G401 (cell line): Measurements from ENCODE around the gene HS2ST1. TPM values are rescaled to one million over a fixed set of nuclear protein-coding genes. Genes with fewer than 3 reads are reported as not detected.
A peak's percentile ranks its signal among the peaks of the same experiment; 100 is the strongest.
"Not testable (repeated sequence)": the region's sequence is repeated elsewhere in the genome, so short reads cannot be mapped to it uniquely, and the experiment has no call there.

Source experiments
- DNase-seq: peaks from one replicate; pipeline ENCODE4 v3.0.0-alpha.2; 2015; ENCODE audit warnings: low spot score
- in situ Hi-C: cut with HindIII; loops from 2 replicates; pipeline ENCODE4 v1.10.0; 2016; ENCODE audit warnings: low sequenced_read_pairs, mixed read lengths
- total RNA-seq: library from RNA; depleted of rRNA; stranded (reverse); fragments of >200 nt; shearing (Covaris generic); gene quantifications from 2 replicates; pipeline ENCODE4 v1.2.3, GENCODE V29; 2014; rRNA removed

Gene HS2ST1
- total RNA-seq: 16.9 and 29.9 TPM in 2 replicates

DNA sequence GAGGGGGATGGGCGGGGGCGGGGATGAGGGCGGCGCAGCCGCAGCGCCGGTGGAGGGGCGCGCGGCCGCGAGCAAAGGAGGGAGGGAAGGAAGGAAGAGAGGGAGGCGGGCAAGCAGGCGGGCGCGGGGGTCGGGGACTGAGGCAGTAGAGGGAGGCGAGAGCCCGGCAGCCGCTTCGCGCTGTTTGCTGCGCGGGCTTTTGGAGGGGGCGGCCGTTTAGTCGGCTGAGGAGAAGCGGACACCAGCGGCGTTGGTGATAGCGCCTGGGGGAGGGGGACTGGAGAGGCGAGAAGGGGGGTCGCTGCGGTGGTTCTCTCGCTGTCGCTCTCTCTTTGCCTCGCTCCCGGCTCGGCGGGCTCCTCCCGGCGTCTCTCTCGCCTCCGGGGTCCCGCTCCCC, at the start of gene HS2ST1:
HS2ST1 (plus strand) TSS at position 35 of the 397 bp plus-strand sequence.
- in situ Hi-C loops: no loop called here
- no peak for DNase-seq

DNA sequence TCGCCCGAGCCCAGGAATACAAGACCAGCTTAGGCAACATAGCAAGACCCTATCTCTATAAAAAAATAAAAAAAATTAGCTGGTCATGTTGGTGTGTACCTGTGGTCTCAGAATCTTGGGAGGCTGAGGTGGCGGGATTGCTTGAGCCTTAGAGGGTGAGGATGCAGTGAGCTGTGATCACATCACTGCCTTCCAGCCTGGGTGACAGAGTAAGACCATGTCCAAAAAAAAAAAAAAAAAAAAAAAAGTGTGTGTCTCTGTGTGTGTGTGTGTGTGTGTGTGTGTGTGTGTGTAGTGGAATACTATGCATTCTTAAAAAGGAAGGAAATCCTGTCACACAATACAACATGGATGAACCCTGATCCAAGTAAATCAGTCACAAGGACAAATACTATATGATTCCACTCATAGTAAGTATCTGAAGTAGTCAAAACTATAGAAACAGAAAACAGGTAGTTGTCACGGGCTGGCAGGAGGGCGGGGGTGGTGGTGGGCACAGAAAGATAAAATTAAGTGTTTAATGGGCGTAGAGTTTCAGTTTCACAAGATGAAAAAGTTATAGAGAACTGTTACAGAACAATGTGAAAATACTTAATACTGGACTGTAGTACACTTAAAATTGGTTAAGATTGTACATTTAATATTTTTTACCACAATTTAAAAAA, 48.3 kb upstream of the HS2ST1 start:
- in situ Hi-C loops: no loop called here
- no peak for DNase-seq

DNA sequence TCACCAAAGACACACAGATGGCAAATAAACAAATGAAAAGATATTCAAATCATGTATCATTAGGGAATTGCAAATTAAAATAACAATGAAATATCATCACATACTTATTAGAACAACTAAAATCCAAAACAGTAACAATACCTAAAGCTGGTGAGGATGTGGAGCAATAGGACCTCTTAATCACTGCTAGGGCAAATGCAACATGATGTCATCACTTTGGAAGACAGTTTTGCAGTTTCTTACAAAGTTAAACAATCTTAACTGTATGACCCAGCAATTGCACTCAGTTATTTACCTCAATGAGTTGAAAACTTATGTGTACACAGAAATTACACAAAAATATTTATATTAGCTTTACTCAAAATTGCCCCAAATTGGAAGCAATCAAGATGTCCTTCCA, 47.8 kb upstream of the HS2ST1 start:
- no peak for DNase-seq
- in situ Hi-C loops: no loop called here

DNA sequence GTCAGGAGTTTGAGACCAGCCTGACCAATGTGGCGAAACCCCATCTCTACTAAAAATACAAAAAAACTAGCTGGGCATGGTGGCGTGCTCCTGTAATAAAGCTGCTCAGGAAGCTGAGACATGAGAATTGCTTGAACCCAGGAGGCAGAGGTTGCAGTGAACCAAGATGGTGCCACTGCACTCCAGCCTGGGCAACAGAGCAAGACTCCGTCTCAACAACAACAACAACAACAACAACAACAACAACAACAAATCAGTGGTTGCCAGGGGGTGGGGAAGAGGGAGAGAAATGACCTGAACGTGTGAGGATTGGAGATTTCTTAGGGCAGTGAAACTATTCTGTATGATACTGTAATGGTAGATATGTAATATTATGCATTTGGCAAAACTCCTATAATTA, 47.2 kb upstream of the HS2ST1 start:
- in situ Hi-C loops, DNase-seq: not testable (repeated sequence)

DNA sequence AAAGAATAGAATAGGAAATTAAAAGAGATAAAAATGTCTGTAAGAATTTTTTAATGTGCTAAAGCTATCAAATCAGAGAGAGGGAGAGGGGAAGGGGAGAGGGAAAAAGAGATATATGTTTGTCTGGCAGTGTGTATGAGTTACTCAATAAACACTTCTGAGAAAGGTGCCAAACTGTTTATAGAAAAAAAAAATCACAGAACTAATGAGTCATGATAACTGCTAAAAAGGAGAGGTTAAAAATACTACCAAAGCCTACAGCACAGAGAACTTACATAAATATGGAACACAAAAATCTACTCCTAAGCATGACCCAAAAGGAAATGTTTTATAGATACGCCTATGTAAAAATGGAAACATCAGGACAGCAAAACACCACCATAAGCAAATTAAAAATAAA, 46.0 kb upstream of the HS2ST1 start:
- in situ Hi-C loops: no loop called here
- DNase-seq: no peak

DNA sequence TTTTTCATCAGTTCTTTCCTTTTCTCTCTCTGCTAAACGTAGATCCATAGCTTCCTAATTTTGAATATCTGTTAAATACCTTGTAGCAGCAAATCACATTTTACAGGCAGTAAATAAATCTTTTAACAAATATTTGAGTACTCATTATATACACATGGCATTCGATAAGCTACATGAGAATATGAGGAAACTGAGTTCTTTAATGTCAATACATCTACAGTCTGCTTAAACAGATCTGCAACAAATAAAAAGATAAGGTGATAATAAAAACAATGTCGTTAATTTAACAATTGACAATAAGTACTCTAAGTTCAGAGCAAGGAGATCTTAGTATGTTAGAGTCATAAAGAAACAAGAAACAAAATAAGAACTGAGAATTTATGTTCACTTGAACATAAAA, 43.4 kb upstream of the HS2ST1 start:
- in situ Hi-C loops: no loop called here
- no peak for DNase-seq

DNA sequence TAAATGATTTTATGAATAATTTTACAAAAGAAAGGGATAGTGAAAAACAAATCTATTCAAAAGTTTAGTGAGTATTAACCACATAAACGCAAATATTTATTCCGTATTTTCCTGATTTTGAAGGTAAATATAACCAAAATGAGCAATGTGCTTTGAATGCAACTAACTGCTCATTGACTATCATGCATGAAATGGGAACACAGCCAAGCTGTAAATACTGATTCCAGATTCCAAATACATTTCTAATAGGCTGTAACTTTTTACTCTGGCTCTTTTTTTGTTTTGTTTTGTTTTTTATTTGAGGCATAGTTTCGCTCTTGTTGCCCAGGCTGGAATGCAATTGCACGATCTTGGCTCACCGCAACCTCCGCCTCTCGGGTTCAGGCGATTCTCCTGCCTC, 42.3 kb upstream of the HS2ST1 start:
- in situ Hi-C loops: no loop called here
- DNase-seq: no peak

DNA sequence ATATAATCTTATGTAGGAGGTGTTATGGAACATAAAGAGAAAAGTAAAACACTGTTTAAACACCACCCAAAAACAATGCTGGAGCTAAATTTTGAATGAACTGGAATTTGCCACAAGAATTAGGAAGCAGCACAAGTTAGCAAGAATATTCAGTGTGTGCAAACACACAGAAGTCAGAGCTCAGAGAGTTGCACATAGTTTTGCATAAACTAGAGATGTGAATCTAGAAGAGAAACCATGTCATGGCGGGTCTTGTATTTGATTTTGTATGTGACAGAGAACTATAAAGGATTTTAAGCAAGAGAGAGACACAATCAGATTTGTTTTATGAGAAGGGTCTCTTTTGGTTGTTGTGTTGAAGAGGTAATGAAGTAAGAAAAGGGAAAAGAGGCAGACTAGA, 38.7 kb upstream of the HS2ST1 start:
- DNase-seq: no peak
- in situ Hi-C loops: no loop called here

DNA sequence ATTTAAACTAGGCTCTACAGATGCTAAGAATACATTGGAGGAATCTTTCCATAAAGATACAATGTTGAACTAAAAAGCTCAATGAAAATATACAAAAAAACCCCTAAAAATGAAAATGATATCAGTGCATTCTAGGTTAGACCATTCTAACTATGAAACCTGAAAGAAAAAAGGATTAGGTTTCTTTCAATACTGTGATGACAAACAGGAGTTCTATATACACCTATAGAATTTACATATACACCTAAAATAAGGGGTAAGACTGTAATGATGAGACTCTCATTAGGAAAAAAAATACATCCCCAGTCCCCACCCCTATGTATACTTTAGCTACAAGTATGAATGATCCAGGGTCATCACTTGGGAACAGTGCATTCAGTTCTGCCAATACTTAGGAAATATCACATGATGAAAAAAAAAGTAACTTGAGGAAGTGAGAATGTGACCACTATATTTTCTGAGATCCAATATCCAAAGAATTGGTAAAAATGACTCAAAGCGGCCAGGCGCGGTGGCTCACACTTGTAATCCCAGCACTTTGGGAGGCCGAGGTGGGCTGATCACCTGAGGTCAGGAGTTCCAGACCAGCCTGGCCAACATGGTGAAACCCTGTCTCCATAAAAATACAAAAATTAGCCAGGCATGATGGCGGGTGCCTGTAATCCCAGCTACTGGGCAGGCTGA, 26.8 kb upstream of the HS2ST1 start:
- DNase-seq: no peak
- in situ Hi-C loops: no loop called here

DNA sequence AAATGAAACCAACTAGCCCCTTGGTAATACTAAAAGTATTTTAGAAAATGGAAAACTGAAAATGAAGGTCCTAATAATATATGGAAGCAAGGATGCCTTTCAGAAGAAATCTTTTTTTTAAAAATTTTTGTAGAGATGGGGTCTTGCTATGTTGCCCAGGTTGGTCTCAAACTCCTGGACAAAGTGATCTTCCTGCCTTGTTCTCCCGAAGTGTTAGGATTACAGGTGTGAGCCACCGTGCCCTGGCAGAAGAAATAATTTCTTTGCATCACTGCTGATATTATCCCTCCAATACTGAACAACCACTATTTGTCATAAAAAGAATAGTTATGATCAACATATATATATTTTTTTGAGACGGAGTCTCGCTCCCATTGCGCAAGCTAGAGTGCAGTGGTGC, 26.1 kb upstream of the HS2ST1 start:
- in situ Hi-C loops: no loop called here
- DNase-seq: no peak

DNA sequence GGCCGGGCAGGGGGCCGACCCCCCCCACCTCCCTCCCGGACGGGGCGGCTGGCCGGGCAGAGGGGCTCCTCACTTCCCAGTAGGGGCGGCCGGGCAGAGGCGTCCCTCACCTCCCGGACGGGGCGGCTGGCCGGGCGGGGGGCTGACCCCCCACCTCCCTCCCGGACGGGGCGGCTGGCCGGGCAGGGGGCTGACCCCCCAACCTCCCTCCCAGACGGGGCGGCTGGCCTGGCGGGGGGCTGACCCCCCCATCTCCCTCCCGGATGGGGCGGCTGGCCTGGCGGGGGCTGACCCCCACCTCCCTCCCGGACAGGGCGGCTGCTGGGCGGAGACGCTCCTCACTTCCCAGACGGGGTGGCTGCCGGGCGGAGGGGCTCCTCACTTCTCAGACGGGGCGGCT, 15.0 kb upstream of the HS2ST1 start:
- in situ Hi-C loops, DNase-seq: not testable (repeated sequence)

DNA sequence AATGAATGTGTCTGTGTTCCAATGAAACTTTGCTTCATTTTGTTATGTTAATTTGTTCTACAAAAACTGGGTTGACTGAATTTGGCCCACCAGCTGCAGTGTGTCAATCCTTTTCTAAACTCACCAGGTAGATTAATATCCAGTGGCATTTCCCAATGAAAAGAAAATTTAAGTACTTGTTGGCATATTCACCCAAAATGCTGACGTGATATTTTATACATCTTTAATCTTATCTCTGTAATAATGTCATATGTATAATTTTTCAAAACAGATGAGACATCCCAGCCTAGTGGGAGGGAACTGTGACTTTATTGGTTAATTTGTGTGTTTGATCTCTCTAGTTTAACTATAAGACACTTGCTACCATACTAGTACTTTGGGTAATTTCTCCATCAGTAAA, 8.6 kb upstream of the HS2ST1 start:
- in situ Hi-C loops: no loop called here
- no peak for DNase-seq

DNA sequence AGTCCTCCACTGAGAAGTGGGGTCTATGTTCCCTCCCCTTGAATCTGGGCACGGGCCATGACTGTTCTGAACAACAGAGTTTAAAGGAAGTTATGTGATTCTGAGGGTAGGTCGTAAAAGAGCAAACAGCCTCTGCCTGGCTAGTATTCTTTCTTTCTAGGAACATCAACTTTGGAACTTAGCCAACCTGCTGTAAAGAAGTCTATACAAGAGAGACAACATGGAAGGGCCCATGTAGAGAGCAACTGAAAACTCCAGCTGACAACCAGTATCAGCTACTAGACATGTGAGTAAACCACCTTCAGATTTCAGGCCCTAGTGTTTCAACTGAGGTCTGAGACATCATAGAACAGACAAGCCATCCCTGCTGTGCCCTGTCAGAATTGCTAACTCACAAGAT, 8.0 kb upstream of the HS2ST1 start:
- in situ Hi-C loops: no loop called here
- no peak for DNase-seq

DNA sequence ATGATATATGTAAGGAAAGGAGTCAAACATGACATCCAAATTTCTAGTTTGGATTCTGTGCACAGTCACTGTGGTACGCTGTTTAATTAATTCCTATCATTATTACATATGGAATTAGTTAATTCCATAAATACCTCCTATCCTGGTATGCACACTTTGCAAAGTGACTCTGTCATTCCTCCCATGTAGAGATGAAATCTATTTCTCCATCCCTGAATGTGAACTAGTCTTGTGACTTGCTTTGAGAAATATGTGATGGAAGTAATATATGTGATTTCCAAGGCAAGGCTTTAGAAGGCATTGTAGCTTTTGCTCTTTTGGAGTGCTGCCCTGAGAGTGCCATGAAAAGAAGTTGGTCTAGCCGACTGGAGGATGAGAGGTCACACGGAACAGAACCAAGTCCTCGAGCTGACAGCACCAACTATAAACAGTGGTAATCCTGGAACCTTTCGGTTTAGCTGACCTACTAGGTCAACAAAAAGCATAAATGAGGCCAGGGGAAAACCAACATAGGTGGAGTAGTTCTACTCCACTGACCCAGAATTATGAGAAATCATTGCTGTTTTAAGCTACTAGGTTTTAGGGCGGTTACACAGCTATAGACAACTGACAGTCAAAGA, 2.0 kb upstream of the HS2ST1 start:
- in situ Hi-C loops: no loop called here
- no peak for DNase-seq

DNA sequence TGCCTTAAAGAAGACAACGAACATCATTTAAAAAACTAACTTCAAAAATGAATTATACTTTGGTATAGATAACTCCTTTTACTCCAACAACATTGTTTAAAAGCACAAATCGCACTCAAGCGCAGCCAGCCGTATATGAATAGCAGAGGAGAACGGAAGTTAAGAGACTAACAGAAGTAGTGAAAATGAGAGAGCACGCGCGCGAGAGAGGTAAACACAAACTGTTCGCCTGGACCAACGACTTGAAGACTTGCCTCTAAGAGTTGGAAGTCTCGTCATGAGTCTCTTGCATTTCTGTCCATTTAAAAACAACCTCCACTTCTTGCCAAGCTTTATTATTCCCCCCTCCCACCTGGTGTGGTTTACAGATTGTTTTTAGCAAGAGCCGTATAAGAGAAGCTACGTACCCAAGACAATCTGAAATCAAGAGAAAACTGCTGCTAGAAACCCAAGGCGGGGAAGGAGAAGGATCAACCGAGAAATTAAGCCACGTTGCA, 988 bp upstream of the HS2ST1 start:
- in situ Hi-C loops: no loop called here

DNA sequence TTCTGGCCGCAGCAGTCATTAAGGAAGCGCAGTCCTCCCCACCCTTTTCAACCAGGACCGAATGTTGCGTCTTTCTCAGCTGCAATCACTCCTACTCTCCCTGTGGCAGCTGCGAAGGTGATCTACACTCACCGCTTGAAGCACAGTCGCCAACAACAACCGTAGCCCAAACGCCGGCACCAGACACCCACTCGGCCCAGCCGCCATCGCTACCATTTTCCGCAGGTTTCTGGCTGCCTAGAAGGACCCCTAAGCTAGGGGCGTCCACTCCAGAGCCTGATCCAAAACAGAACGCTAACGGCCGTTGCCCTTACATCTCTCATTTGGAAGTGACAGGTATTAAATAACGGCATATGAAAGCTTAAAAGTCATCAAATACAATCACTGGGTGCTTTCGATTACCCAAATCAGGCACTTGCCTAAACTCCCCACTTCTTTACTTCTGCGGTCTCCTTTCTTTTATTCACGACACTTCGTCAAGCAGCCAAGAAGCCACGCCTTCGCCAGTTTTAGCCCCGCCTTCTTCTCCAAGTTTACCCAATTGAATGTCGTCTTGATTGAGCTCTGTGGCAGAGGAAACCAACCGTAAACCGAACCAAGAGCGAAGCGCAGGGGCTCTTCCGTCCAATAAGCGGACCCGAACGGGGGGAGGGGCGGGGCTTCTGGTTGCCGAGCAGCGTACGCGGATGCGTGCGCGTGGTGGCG, 387 bp upstream of the HS2ST1 start, which contains the start of gene SELENOF:
SELENOF (minus strand) TSS at position 231 of the 705 bp plus-strand sequence; CDS start at position 216, 15 bp downstream.
- DNase-seq: peak; percentile 100
- in situ Hi-C loops: no loop called here

More for the DNA sequence above, 988 bp upstream of the HS2ST1 start:
- DNase-seq: no peak

DNA sequence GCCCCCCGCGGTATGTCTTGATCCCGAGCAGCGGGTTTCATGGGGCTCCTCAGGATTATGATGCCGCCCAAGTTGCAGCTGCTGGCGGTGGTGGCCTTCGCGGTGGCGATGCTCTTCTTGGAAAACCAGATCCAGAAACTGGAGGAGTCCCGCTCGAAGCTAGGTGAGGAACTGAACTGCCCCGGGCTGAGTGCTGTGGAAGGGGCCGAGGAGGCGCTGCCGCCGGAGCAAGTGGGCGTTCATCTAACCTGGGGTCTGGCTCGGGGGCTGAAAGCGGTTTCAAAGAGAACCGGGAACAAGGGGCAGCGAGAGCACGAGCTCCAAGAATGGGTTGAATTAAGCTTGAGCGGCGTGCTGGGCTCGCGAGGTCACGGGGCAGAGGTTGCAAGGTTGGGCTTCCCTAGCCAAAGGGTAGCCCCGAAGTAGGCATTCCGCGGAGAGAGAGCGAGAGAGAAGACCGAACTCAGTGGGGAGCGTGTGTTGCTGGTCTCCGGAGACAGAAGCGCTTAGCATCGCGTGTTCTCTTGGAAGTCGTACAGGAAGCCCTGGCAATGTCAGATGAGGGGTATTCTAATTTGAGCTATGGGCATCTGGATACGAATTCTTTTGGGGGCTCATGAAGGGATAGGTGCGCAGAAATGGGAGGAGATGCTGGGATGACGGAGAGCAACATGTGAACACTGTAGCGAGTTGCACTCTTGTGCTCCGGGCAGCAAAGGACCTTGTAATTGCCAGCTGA, 732 bp downstream of the HS2ST1 start:
- in situ Hi-C loops: no loop called here
- peak; percentile 77 for DNase-seq

DNA sequence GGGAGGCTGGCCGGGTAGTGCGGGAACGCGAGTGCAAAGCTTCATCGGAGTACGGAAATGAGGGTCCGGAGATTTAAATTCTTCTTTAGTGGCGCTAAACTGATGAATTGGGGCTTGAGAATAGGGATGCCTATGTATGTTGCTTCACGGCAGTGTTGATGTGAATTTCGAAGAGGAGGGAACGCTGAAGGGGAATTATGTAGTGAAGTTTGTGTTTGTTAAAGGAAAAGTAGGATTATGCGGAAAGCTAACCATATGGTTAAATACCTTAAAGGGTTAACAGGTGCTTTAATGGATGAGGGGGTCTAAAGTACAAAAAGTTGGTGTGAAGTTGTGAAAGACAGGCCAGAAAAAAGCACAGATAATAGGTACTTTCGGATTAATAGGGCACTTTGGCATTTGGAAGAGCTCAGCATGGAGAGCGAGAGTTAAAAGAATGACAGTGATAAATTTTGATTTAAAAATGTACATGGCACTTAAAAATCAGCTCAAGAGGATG, 1.4 kb downstream of the HS2ST1 start:
- no peak for DNase-seq
- in situ Hi-C loops: no loop called here

DNA sequence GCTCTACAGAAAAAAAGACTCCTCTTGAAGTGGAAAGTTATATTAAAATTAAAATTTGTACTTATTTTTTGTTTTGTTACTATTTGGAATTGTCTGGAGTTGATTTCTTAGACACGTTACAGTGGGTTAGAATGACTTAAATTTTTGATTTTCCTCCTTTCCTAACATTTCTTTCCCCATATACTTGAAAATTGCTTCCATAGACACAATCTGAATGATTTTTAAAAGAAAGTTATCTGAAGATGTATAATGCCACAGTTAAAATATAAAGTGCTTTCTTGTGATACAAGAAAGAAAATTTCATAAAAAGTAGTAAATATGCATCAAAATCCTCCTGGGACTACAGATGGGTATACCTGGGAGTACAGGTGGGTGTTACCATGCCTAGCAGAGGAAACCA, 2.3 kb downstream of the HS2ST1 start:
- in situ Hi-C loops: no loop called here
- DNase-seq: no peak
